Superior temporal gyrus (tissue), 1 donor: ENCODE results near the gene ATXN1.
"Not testable (repeated sequence)": the region's sequence is repeated elsewhere in the genome, so short reads cannot be mapped to it uniquely, and the experiment has no call there.

ENCODE experiments used
- DNase-seq: peaks from one replicate; pipeline ENCODE4 v3.0.0-alpha.2; 2016; ENCODE audit errors: extremely low spot score

ATXN1 gene

GRCh38 chr6:16474772-16475493, 286.3 kb downstream of the ATXN1 start:
- DNase-seq = no peak

DNA sequence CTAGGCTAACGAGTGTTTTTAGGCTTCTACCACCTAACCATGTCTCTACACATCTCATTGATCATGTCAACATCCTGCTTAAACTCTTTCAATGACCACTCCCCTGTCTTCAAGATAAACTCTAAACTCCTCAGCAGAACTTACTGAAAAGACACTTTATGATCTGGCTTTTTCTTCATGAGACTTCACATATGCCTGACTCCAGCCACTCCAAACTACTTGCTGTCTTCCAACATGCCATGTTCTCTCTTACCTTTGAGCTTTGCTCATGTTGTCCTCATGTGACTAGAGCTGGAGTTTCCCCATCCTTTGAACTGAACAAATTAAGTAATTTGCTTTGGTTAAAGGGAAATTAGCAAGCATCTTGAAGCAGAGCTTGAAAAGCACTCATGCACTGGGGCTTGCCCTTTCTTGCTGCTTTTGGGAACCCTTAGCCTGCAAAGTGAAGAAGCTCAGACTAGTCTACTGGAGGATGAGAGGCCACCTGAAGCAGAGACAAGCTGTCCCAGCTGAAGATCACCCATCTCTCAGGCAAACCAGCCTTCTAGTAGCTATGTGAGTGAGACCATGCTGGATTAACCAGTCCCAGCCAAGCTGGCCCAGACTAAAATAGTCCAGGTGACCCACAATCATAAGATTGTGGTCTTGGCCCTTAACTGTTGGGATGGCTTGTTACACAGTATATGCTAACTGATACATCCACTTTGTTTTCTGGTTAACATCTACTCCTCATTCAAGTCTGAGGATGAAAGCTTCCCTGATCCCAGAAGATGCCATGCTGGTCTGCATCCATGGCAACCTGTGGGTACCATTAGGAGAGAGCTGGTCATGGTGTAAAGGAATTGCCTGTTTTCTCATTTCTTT, 287.1 kb downstream of the ATXN1 start:
- no peak for DNase-seq

GRCh38 chr6:16473184-16473907, 287.9 kb downstream of the ATXN1 start:
- DNase-seq = no peak

DNA sequence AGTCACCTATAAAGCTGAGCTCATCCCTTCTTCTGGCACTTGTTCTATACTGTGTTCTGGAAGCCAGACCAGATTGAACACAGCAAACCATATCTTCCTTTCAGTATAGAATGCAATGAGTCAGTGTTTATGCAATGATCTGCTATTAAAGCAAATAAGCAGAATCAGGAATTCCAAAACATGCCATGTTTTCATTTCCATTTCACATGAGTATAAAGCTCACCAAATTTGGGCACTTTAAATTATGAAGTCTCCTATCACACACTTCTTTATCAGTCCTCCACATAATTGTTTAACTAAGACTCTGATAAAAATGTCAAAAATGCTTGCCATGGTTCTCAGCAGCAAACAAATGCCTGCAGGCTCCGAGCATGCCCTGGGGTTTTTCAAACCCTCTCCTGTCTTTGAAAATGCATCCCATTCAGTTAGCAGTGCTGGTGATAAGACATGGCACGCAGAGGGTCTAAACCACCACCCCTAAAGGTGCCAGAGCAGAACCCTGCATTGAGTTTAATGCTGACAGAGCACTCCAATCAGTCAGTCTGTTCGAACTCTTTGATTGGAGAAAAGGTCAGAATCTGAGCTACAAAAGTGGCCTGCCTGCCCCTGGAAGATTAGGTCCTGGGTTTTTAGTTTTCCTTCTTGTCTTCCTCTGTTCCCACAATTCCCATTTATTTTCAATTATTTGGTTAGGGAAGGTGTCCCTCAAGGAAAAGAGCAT, 288.8 kb downstream of the ATXN1 start:
- DNase-seq = no peak

DNA sequence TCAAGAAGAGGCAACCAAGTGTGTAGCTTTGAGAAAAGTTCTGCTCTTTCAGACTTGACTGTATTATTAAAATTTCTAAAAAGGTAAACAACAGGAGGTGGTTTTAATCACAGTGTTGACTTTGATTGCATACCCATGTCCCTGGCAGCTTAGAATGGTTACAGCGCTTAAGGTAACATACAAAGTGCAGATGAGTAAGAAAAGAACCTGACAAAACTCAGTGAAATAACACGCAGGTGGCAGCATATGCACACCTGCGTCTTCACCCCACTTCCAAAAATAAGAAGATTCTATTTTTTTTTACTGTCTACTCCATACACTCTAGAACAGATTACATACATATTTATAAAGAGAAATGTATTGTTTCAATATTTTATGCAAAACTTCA, 289.4 kb downstream of the ATXN1 start:
- DNase-seq = no peak

GRCh38 chr6:16471222-16471909, 289.9 kb downstream of the ATXN1 start:
- DNase-seq = no peak

DNA sequence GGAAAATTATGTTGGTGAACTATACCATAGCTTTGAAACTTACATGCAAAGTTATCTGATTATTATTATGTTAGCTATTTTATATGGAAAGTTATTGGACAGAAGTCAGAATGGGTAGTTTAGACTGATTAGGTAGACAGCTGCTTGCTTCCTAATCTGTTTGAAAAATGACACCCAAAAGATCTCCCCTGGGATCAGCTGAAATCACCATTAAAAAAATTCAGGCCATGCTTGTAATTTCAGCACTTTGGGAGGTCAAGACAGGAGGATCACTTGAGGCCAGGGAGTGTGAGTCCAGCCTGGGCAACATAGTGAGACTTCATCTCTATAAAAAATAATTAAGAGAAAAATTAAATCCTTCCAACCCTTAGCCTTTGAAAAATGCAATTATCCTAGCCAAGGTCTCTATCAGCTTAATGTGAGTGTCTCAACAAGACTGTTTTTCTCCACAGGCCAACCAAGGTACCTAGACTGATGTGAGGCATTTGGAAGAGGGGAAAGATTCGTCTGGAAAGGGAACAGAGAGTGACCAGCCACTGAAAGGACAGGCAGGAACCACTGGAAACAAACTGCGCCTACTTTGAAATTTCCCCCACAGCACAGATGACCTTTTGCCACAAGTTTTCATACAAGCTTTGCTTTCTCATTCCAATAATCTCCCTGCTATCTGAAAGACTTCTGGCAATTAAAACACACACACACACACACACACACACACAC, 290.6 kb downstream of the ATXN1 start:
- no peak for DNase-seq

DNA sequence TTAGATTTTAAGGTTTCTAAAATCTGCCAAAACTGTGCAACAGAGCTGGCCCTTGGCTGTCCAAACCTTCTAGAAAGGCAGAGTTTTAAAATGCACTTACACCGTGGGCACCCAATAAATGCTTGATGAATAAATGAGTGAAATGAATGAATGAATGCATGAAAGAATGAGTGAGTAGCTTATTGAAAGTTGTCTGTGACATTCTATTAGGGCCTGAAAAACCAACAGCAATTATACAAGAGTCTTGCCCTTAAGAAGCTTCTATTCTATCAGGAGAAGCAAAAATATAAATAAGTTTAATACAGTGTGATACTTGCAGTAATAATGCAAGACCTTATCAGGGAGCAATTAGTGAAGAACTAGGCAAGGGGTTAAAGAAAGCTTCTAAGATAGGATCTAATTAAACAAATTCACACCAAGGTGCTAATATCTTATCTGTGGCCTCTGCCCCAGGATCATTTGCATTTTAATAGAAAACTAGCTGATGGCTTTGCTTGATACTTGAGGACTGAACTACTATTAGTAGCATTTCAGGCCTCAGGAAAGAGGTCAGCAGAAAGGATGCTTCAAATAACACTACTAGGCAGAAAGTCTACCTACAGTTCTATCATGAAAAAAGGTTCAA, 292.2 kb downstream of the ATXN1 start:
- no peak for DNase-seq

DNA sequence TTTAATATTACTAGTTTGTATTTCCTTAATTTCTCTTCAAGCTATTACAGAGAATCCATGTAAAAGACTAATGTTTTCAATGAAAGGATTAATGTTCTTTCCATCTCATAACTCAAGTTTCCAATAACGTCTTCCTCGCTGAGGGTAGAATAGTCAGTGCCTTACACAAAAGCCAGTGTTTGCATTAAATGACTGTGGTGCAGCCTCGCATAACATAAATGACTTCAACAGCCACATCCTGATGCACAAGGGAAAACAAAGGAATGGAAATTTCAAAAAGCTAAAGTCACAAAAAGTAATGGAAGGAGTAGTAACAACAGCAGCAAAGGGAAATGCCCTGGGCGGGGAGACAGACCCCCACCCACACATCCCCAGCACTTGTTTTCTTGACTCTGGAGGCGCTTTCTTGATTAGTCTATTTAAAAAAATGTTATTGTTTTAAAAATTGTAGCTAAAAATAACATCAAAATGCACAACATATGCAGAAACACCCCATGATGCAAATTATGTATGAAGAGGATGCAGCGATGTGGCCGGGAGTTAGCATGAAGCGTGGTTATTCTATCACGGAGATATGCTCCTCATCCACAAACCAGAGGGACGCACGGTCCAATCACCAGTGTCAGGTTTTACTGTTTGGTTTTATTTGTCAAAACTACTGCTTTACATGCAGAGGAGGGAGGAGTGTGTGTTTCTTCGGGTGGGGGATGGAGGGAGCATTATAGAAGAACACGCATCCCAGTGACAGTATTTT, 294.3 kb downstream of the ATXN1 start:
- no peak for DNase-seq

GRCh38 chr6:16464045-16464444, 297.2 kb downstream of the ATXN1 start:
- no peak for DNase-seq

DNA sequence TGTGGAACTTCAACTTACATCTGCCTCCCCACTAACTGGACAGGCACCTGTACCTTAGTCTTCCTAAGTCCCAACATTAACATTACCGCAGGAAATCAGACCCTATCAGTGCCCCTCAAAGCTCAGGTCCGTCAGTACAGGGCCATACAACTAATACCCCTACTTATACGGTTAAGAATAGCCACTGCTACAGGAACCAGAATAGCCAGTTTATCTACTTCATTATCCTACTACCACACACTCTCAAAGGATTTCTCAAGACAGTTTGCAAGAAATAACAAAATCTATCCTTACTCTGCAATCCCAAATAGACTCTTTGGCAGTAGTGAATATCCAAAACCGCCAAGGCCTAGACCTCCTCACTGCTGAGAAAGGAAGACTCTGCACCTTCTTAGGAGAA, 298.0 kb downstream of the ATXN1 start:
- not testable (repeated sequence) for DNase-seq

DNA sequence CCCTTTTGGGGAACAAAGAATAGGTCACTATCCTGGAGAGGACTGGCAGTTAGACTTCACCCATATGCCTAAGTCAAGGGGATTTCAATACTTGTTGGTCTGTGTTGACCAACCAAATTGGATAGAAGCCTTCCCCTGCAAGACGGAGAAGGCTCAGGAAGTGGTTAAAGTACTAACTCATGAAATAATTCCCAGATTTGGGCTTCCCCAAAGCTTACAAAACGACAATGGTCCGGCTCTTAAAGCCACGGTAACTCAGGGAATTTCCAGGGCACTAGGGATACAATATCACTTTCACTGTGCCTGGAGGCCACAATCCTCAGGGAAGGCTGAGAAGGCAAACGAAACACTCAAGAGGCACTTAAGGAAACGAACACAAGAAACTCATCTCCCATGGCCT, 299.8 kb downstream of the ATXN1 start:
- no peak for DNase-seq

DNA sequence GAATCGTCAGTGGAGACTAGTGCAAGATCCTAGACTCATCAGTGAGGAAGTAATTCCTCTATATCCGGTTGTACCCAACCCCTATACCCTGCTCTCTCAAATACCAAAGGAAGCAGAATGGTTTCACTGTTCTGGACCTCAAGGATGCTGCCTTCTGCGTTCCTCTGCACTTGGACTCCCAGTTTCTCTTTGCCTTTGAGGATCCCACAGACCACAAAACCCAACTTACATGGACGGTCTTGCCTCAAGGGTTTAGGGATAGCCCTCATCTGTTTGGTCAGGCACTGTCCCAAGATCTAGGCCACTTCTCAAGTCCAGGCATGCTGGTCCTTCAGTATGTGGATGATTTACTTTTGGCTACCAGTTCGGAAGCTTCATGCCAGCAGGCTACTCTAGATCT, 301.8 kb downstream of the ATXN1 start:
- DNase-seq = not testable (repeated sequence)

GRCh38 chr6:16452348-16452747, 308.9 kb downstream of the ATXN1 start:
- DNase-seq = no peak

DNA sequence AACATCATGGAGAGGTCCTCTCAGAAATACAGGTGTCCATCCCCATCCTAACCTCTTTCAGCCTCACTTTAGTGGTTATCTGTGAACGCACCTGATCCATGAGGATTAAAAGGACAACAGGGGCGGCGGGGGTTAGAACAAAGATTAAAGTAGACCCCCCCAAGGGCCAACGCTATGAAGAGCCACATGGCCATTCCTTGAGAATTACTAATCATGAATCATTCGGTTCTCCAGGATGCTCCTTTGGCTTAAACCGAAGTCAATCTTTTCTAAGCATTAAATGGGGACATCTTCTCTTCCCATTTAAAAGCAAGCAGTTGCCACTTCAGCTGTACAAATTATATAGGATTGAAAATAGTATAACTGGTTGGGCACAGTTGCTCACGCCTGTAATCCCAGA, 310.4 kb downstream of the ATXN1 start:
- DNase-seq = no peak

DNA sequence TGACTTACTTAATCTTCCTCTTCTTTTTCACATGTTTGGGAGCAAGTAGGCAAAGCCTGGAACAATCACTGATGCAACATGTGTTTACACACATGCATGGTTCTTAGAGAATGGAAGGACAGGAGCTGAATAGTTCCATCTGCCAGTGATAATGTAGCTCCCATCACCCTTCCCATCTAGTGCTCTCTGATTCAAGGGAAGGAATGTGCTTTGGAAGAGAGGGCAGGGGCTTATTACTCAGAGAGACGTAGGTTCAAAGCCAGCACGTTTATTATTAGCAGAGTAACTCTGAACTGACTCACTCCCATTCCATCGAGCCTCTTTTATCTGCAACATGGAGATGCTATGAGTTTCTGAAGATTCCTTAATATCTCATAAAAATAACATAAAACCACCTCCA, 311.0 kb downstream of the ATXN1 start:
- no peak for DNase-seq

DNA sequence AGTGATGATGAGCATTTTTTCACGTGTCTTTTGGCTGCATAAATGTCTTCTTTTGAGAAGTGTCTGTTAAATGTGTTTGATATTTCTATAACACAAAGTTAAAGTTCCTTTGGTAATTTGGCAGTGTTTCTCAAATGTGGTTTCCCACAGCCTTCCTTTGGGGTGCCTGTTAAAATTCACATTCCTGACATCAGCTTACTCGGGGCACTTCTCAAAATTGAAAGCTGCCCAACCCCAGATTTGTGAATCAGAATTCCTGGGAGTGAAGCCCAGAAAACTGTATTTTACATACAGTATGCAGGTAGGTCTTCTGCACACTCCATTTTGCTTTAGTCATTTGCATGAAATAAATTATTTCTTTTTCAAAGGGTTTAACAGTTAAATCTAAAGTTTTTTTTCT, 315.0 kb downstream of the ATXN1 start:
- DNase-seq = no peak

DNA sequence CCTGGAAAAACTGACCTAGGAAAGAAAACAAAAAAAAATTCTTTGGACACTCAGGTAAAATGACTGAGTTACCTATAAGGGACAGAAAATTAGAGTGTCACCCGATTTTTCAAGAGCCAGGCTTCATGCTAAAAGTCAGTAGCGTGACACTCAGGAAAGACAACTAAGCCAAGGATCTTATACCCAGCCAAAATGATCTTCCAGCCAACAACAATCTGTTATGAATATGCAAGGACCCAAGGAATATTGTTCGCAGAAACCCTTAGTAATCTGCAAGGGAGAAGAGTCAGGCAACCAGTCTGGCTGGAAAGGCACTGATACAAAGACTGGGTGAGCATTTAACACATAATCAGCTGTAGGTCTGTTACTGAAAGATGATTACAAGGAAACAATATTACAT, 319.2 kb downstream of the ATXN1 start:
- DNase-seq = no peak

DNA sequence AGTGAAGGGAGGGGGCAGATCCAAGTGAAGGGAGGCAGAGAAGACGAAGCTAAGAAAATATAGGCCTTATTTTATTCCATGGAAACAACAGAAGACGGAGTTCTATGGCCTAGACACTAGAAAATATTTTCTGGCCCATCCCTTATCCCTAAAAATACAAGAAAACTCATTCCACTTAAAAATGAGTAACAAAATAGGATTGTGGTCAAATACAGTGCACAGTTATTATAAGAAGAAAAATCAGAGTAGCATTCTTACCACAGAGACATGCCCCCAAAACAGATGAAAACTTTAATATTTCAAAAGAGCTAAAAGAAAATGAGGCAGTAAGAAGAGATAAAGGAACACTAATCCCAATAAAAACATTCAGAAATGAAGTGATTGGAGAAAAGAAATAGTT, 320.0 kb downstream of the ATXN1 start:
- no peak for DNase-seq
